SK-N-SH treated with all-trans-retinoic acid at 6 μM for 48 hours (cell line): ENCODE measurements around the gene XPO5.

Experiments used
- ARNTL ChIP-seq: fragments of 450-650 bp; formaldehyde crosslinking; IDR thresholded peaks from 2 replicates; pipeline ENCODE4 v1.5.0; 2020; ENCODE audit warnings: low read depth, mild to moderate bottlenecking, moderate library complexity, borderline replicate concordance
- BACH2 ChIP-seq: fragments of 250-450 bp; sonication (Bioruptor Pico); IDR thresholded peaks from 2 replicates; pipeline ENCODE4 v1.9.0; 2021; ENCODE audit warnings: mild to moderate bottlenecking, borderline replicate concordance
- ESRRG ChIP-seq: fragments of 250-450 bp; sonication (Bioruptor Pico); IDR thresholded peaks from 2 replicates; pipeline ENCODE4 v1.6.1; 2021; ENCODE audit warnings: mild to moderate bottlenecking
- OSR1 ChIP-seq: fragments of 250-450 bp; sonication (Bioruptor Pico); IDR thresholded peaks from 2 replicates; pipeline ENCODE4 v1.8.0; 2022; ENCODE audit warnings: moderate library complexity, mild to moderate bottlenecking, inconsistent platforms
- PPARA ChIP-seq: fragments of 250-450 bp; sonication (Bioruptor Pico); IDR thresholded peaks from 2 replicates; pipeline ENCODE4 v1.5.0; 2020; ENCODE audit warnings: mild to moderate bottlenecking, borderline replicate concordance
- ZC3H10 ChIP-seq: fragments of 250-450 bp; sonication (Bioruptor Pico); IDR thresholded peaks from 2 replicates; pipeline ENCODE4 v1.5.1; 2021; ENCODE audit warnings: mild to moderate bottlenecking, moderate library complexity
- ZFP3 ChIP-seq: fragments of 250-450 bp; sonication (Bioruptor Pico); IDR thresholded peaks from 2 replicates; pipeline ENCODE4 v1.5.0; 2020; ENCODE audit warnings: mild to moderate bottlenecking, moderate library complexity
- ZNF8 ChIP-seq: fragments of 450-650 bp; formaldehyde crosslinking; IDR thresholded peaks from 2 replicates; pipeline ENCODE4 v1.5.0; 2020; ENCODE audit warnings: mild to moderate bottlenecking, moderate library complexity
- TF ChIP-seq, protein P1 (sequence below): fragments of 250-450 bp; sonication (Bioruptor Pico); IDR thresholded peaks from 2 replicates; pipeline ENCODE4 v1.8.0; 2020; ENCODE audit warnings: mild to moderate bottlenecking, moderate library complexity, borderline replicate concordance
- TF ChIP-seq, protein P2 (sequence below): fragments of 250-450 bp; sonication (Bioruptor Pico); IDR thresholded peaks from 2 replicates; pipeline ENCODE4 v1.5.1; 2020; ENCODE audit warnings: low read depth, mild to moderate bottlenecking, moderate library complexity

DNA sequence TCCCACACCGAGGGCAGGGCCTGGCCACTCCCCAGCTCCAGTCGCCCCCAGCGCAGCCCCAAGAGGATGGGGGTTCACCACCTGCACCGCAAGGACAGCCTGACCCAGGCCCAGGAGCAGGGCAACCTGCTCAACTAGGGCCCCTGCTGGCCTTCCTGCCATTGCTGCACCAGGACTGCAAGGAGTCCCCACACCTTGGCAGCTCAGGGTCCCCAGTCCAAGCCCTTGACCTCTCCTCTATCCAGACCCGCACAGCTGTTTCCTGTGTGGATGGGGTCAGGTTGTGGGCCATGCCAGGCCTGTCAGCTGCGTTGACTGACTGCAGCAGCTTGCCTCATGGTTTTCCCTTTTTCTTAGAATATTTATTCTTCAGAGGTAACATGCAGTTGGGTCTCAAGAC is 70.1 kb downstream of the XPO5 start:
- no peak for TF ChIP-seq ZFP3
- no peak for TF ChIP-seq OSR1 (CRISPR knock-in tag)
- no peak for TF ChIP-seq ESRRG (CRISPR knock-in tag)
- no peak for TF ChIP-seq ZNF8 (CRISPR knock-in tag)
- TF ChIP-seq, protein P1, sequence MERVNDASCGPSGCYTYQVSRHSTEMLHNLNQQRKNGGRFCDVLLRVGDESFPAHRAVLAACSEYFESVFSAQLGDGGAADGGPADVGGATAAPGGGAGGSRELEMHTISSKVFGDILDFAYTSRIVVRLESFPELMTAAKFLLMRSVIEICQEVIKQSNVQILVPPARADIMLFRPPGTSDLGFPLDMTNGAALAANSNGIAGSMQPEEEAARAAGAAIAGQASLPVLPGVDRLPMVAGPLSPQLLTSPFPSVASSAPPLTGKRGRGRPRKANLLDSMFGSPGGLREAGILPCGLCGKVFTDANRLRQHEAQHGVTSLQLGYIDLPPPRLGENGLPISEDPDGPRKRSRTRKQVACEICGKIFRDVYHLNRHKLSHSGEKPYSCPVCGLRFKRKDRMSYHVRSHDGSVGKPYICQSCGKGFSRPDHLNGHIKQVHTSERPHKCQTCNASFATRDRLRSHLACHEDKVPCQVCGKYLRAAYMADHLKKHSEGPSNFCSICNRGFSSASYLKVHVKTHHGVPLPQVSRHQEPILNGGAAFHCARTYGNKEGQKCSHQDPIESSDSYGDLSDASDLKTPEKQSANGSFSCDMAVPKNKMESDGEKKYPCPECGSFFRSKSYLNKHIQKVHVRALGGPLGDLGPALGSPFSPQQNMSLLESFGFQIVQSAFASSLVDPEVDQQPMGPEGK (CRISPR knock-in tag): no peak
- no peak for TF ChIP-seq ZC3H10 (CRISPR knock-in tag)
- TF ChIP-seq, protein P2, sequence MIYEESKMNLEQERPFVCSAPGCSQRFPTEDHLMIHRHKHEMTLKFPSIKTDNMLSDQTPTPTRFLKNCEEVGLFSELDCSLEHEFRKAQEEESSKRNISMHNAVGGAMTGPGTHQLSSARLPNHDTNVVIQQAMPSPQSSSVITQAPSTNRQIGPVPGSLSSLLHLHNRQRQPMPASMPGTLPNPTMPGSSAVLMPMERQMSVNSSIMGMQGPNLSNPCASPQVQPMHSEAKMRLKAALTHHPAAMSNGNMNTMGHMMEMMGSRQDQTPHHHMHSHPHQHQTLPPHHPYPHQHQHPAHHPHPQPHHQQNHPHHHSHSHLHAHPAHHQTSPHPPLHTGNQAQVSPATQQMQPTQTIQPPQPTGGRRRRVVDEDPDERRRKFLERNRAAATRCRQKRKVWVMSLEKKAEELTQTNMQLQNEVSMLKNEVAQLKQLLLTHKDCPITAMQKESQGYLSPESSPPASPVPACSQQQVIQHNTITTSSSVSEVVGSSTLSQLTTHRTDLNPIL: no peak
- TF ChIP-seq BACH2 (CRISPR knock-in tag): no peak
- TF ChIP-seq ARNTL: no peak
- TF ChIP-seq PPARA (CRISPR knock-in tag): no peak
